BJ (cell line): Measurements from ENCODE around the gene TSHZ2. TPM values are rescaled to one million over a fixed set of nuclear protein-coding genes. Genes with fewer than 3 reads are reported as not detected.

Source experiments
- CTCF ChIA-PET: fragments of 350-600 bp; formaldehyde crosslinking; extraction: SDS; loops from one replicate; lab custom pipeline; 2021; ENCODE audit warnings: antibody characterized with exemption, inconsistent platforms; lab: Yijun Ruan, JAX
- POLR2A ChIA-PET: fragments of 300-600 bp; sonication (Branson Sonifier 250); formaldehyde crosslinking; extraction: SDS; loops from one replicate; lab custom pipeline; 2021; ENCODE audit warnings: antibody characterized with exemption; lab: Charles Lee
- DNase-seq: peaks from one replicate; pipeline ENCODE4 v3.0.0-alpha.2; 2011; ENCODE audit warnings: low read depth
- H3K27me3 ChIP-seq: 2 replicates; pipeline ENCODE4 v1.6.0; 2011; ENCODE audit warnings: low read length; ENCODE audit not compliant: control insufficient read depth, insufficient read depth
- H3K36me3 ChIP-seq: 2 replicates; pipeline ENCODE4 v1.5.1; 2011; ENCODE audit warnings: low read length; ENCODE audit not compliant: control insufficient read depth, insufficient read depth
- H3K4me3 ChIP-seq: 2 replicates; pipeline ENCODE4 v1.5.1; 2011; ENCODE audit warnings: low read depth, mild to moderate bottlenecking, control low read depth, low read length
- CTCF ChIP-seq: IDR thresholded peaks from 2 replicates; pipeline ENCODE4 v1.5.1; 2011; ENCODE audit warnings: low read depth, mild to moderate bottlenecking, control low read depth, inconsistent platforms, low read length, moderate library complexity; ENCODE audit not compliant: insufficient read depth
- polyA plus RNA-seq: library from polyadenylated mRNA; depleted of rRNA; stranded (reverse); fragments of >200 nt; gene quantifications from 2 replicates; pipeline ENCODE4 v1.2.3, GENCODE V29; 2011

The TSHZ2 gene
- polyA plus RNA-seq, 1 experiment = not detected

- Histone ChIP-seq H3K4me3 (no peak overlapping the region), H3K27me3 (no peaks in the 10 kb centered on the region), H3K36me3 (no peaks in the 10 kb centered on the region)
- TF ChIP-seq CTCF = no peak
- ChIA-PET CTCF (interaction anchor here (1.7 kb wide), 1 partner anchor 10 kb away, joined by 6 read pairs; no protein-coding TSS in a partner anchor), POLR2A (no interaction called here)
- no peak for DNase-seq
Measured at GRCh38 chr20:53148771-53149147, 176.6 kb downstream of the TSHZ2 start.

GRCh38 chr20:53149148-53149889, 177.2 kb downstream of the TSHZ2 start:
- TF ChIP-seq CTCF = no peak
- ChIA-PET CTCF (interaction anchor here (1.7 kb wide), 1 partner anchor 9 kb away, joined by 6 read pairs; no protein-coding TSS in a partner anchor), POLR2A (no interaction called here)
- DNase-seq = no peak
- Histone ChIP-seq H3K27me3 (no peaks in the 10 kb centered on the region), H3K4me3 (no peak overlapping the region), H3K36me3 (no peaks in the 10 kb centered on the region)

- POLR2A ChIA-PET = no interaction called here
- no peak for TF ChIP-seq CTCF
- H3K36me3 ChIP-seq = no peaks in the 10 kb centered on the region
- no peaks in the 10 kb centered on the region for H3K27me3 ChIP-seq
- DNase-seq = no peak
- H3K4me3 ChIP-seq = no peak overlapping the region
- CTCF ChIA-PET = interaction anchor here (1.6 to 1.7 kb wide), 2 partner anchors 9 kb away, joined by 4 to 6 read pairs; no protein-coding TSS in a partner anchor
Measured at GRCh38 chr20:53149890-53150205, 177.7 kb downstream of the TSHZ2 start.

GRCh38 chr20:53150532-53150931, 178.4 kb downstream of the TSHZ2 start:
- Histone ChIP-seq H3K36me3 (no peaks in the 10 kb centered on the region), H3K4me3 (no peak overlapping the region), H3K27me3 (no peaks in the 10 kb centered on the region)
- DNase-seq = no peak
- TF ChIP-seq CTCF = no peak
- CTCF ChIA-PET = interaction anchor here (1.6 kb wide), 1 partner anchor 8 kb away, joined by 4 read pairs; no protein-coding TSS in a partner anchor
- POLR2A ChIA-PET = no interaction called here

- CTCF ChIA-PET = interaction anchor here (1.0 kb wide), 1 partner anchor 396 kb away, joined by 3 read pairs; no protein-coding TSS in a partner anchor
- TF ChIP-seq CTCF = no peak
- no peak for DNase-seq
- H3K4me3 ChIP-seq = no peak overlapping the region
- no peaks in the 10 kb centered on the region for H3K36me3 ChIP-seq
- POLR2A ChIA-PET = no interaction called here
- H3K27me3 ChIP-seq = no peaks in the 10 kb centered on the region
Measured at GRCh38 chr20:53152228-53152627, 180.1 kb downstream of the TSHZ2 start.
